ENCODE results near the gene PLEKHA8. TPM values are rescaled to one million over a fixed set of nuclear protein-coding genes. Genes with fewer than 3 reads are reported as not detected.

PLEKHA8 gene
- total RNA-seq, 6 experiments from 2014 or later: 9.1 to 10.1 (median 9.6) TPM

GRCh38 chr7:29988424-29989256, 39.6 kb upstream of the PLEKHA8 start:
- no peak for TF ChIP-seq CTCF (IDR thresholded peaks at IDR 0.05)
- peak; percentile 87 for DNase-seq
- Mint-ChIP-seq H3K9me3 (peaks cover 5% of the 10 kb centered on the region; the same call in 1 of the 2 replicates), H3K4me1 (ENCODE audit: low read depth) (peaks cover 48% of the 10 kb centered on the region), H3K36me3 (ENCODE audit: low read depth) (peaks cover 21% of the 10 kb centered on the region), H3K4me3 (peak overlapping the region; percentile 92), H3K27ac (peak overlapping the region; percentile 98), H3K27me3 (ENCODE audit: insufficient read depth) (no peaks in the 10 kb centered on the region; the same call in 1 of the 2 replicates)

DNA sequence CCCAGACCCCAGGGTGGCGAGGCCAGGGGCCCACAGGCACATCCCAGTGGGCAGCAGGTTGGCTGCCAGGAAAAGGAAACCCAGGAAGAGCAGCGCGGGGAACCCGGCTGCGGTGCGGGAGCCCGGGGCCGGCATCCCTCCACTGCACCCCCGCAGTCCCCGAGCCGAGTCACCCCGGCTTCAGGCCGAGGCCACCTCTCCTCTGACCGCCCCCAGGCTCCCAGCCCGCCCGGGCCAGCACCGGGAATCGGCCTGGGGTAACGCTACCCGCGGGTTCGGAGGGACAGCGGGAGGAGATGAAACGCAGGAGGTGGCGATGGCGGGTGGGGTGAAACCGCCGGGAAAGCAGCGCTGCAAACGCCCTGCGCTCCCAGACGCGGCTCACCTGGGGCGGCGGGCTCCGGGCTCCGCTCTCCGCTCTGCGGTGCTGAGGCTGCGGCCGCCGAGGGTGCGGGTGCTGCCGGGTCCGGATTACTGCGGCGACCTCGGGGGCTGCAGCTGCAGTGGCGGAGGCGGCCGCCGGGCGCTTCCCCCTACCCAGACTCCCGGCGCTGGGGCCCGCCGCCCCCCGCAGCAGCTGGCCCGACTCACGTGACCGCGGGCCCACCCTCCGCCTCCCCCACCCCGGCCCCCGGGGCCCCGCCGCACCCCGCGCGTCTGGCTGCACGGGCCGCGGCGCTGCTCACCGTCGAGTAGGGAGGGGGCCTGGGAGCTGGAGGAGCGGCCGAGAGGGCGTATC, 38.8 kb upstream of the PLEKHA8 start, which contains the start of gene SCRN1:
Gene SCRN1, minus strand, starts transcription at position 545 of the 739 bp plus-strand sequence. CDS start 20,734 bp downstream, outside the sequence.
- peak within 1 kb of the TSS; percentile 92 for H3K4me3 Mint-ChIP-seq
- H3K27ac Mint-ChIP-seq: peak within 1 kb of the TSS; percentile 98
- peaks cover 5% of the 10 kb centered on the region; the same call in 1 of the 2 replicates for H3K9me3 Mint-ChIP-seq
- DNase-seq: no peak
- H3K36me3 Mint-ChIP-seq (ENCODE audit: low read depth): peaks cover 18% of the 10 kb centered on the region
- H3K27me3 Mint-ChIP-seq (ENCODE audit: insufficient read depth): no peaks in the 10 kb centered on the region; the same call in 1 of the 2 replicates
- peaks cover 45% of the 10 kb centered on the region for H3K4me1 Mint-ChIP-seq (ENCODE audit: low read depth)
- TF ChIP-seq CTCF (IDR thresholded peaks at IDR 0.05): peak; percentile 22; the same call in 1 of the 2 replicates

- no peak for TF ChIP-seq CTCF (IDR thresholded peaks at IDR 0.05)
- Mint-ChIP-seq H3K36me3 (ENCODE audit: low read depth) (peaks cover 18% of the 10 kb centered on the region), H3K4me3 (peak overlapping the region; percentile 92), H3K27ac (peak overlapping the region; percentile 93), H3K4me1 (ENCODE audit: low read depth) (peaks cover 43% of the 10 kb centered on the region), H3K9me3 (peaks cover 5% of the 10 kb centered on the region; the same call in 1 of the 2 replicates), H3K27me3 (ENCODE audit: insufficient read depth) (no peaks in the 10 kb centered on the region; the same call in 1 of the 2 replicates)
- DNase-seq: no peak
Measured at GRCh38 chr7:29990931-29991330, 37.3 kb upstream of the PLEKHA8 start.

DNA sequence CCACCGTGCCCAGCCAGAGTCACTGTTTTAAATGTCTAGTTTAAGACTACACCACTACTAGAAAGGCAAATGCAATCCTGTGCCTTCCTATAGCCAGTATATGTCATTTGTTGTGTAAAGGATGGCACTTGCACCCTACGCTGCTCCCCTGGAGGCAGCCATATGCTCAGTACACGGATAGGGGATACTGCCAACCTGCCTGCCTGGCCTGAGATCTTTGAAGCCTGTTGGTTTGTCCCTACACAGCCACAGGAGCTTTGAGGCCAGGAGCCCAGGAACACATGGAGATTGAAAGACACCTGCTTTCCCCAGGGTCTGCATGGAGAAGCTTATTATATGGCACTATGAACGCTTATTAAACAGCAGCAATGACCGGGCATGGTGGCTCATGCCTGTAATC, 36.3 kb upstream of the PLEKHA8 start:
- TF ChIP-seq CTCF (IDR thresholded peaks at IDR 0.05): no peak
- peaks cover 24% of the 10 kb centered on the region for H3K36me3 Mint-ChIP-seq (ENCODE audit: low read depth)
- H3K27me3 Mint-ChIP-seq (ENCODE audit: insufficient read depth): no peaks in the 10 kb centered on the region; the same call in 1 of the 2 replicates
- no peak overlapping the region for H3K4me3 Mint-ChIP-seq
- H3K9me3 Mint-ChIP-seq: peaks cover 12% of the 10 kb centered on the region
- H3K4me1 Mint-ChIP-seq (ENCODE audit: low read depth): peaks cover 44% of the 10 kb centered on the region
- H3K27ac Mint-ChIP-seq: no peak overlapping the region
- DNase-seq: no peak

- no peaks in the 10 kb centered on the region for H3K27me3 Mint-ChIP-seq (ENCODE audit: insufficient read depth)
- DNase-seq: no peak
- peaks cover 22% of the 10 kb centered on the region for H3K36me3 Mint-ChIP-seq (ENCODE audit: low read depth)
- TF ChIP-seq CTCF (IDR thresholded peaks at IDR 0.05): no peak
- H3K4me3 Mint-ChIP-seq: no peak overlapping the region
- peaks cover 32% of the 10 kb centered on the region for H3K4me1 Mint-ChIP-seq (ENCODE audit: low read depth)
- no peak overlapping the region for H3K27ac Mint-ChIP-seq
- peaks cover 14% of the 10 kb centered on the region for H3K9me3 Mint-ChIP-seq
Measured at GRCh38 chr7:29993140-29993539, 35.1 kb upstream of the PLEKHA8 start.

Measured in HFFc6 (cell line).